Hepatocyte (in vitro differentiated cells): ENCODE data around the gene CDK18.

ENCODE experiments used
- EZH2 ChIP-seq: fragments of 200-600 bp; sonication (generic); IDR thresholded peaks from 2 replicates; pipeline ENCODE4 v1.6.1; 2016; ENCODE audit warnings: antibody characterized with exemption, mild to moderate bottlenecking, borderline replicate concordance
- EZH2phosphoT487 ChIP-seq: fragments of 200-600 bp; sonication (generic); IDR thresholded peaks from one replicate; pipeline ENCODE4 v1.6.1; 2018; ENCODE audit warnings: antibody characterized with exemption, mild to moderate bottlenecking, low read depth, moderate library complexity; ENCODE audit not compliant: unreplicated experiment, severe bottlenecking
- TF ChIP-seq, protein P1 (sequence below): fragments of 200-600 bp; sonication (generic); IDR thresholded peaks from 2 replicates; pipeline ENCODE4 v1.5.1; 2016; ENCODE audit warnings: antibody characterized with exemption, mild to moderate bottlenecking; ENCODE audit not compliant: poor library complexity

DNA sequence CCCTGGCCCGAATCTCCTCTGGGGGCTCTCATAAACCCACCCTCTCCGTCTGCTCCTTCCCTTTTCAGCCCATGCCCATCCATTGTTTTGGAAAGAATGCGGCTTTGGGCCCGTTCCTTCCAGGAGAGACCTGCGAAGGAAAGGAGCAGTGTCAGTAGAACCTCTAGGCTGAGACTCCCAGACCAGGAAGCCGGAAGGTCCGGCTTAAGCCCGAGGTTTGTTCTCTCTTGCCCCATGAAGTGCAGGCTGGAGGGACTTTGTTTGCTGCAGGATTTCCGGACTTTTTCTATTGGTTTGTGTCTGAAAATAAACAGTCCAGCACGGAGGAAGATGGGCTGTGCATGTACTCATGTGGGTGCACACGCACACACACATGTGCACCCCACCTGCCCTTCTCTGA, 77.6 kb downstream of the CDK18 start:
- TF ChIP-seq, protein P1, sequence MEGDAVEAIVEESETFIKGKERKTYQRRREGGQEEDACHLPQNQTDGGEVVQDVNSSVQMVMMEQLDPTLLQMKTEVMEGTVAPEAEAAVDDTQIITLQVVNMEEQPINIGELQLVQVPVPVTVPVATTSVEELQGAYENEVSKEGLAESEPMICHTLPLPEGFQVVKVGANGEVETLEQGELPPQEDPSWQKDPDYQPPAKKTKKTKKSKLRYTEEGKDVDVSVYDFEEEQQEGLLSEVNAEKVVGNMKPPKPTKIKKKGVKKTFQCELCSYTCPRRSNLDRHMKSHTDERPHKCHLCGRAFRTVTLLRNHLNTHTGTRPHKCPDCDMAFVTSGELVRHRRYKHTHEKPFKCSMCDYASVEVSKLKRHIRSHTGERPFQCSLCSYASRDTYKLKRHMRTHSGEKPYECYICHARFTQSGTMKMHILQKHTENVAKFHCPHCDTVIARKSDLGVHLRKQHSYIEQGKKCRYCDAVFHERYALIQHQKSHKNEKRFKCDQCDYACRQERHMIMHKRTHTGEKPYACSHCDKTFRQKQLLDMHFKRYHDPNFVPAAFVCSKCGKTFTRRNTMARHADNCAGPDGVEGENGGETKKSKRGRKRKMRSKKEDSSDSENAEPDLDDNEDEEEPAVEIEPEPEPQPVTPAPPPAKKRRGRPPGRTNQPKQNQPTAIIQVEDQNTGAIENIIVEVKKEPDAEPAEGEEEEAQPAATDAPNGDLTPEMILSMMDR = no peak
- TF ChIP-seq EZH2 (no peak), EZH2phosphoT487 (no peak)
